ENCODE data around the gene PAOX.

Gene PAOX

DNA sequence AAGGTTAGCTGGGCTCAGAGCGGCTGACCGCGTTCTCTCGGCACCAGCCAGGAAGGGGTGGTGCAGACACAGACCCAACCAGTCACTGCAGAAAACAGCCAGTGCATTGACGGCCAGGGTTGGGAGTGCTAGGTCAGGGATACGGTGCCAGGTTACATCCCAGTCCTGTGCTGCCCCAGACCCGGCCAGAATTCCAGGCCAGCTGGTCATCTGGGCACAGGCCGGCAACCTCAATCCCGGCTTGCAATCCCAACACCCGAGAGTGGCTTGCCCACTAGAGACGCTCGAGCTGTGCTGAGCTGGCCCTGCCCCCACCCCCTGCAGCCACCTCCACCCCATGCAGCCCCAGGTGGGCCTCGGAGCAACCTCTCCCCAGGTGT is 28.1 kb upstream of the PAOX start:
- no peak overlapping the region for H3K27ac ChIP-seq
- TF ChIP-seq ZFX (IDR thresholded peaks at IDR 0.05; ENCODE audit: borderline replicate concordance), result no peak
- TF ChIP-seq, protein P1, sequence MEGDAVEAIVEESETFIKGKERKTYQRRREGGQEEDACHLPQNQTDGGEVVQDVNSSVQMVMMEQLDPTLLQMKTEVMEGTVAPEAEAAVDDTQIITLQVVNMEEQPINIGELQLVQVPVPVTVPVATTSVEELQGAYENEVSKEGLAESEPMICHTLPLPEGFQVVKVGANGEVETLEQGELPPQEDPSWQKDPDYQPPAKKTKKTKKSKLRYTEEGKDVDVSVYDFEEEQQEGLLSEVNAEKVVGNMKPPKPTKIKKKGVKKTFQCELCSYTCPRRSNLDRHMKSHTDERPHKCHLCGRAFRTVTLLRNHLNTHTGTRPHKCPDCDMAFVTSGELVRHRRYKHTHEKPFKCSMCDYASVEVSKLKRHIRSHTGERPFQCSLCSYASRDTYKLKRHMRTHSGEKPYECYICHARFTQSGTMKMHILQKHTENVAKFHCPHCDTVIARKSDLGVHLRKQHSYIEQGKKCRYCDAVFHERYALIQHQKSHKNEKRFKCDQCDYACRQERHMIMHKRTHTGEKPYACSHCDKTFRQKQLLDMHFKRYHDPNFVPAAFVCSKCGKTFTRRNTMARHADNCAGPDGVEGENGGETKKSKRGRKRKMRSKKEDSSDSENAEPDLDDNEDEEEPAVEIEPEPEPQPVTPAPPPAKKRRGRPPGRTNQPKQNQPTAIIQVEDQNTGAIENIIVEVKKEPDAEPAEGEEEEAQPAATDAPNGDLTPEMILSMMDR (IDR thresholded peaks at IDR 0.05), result no peak

DNA sequence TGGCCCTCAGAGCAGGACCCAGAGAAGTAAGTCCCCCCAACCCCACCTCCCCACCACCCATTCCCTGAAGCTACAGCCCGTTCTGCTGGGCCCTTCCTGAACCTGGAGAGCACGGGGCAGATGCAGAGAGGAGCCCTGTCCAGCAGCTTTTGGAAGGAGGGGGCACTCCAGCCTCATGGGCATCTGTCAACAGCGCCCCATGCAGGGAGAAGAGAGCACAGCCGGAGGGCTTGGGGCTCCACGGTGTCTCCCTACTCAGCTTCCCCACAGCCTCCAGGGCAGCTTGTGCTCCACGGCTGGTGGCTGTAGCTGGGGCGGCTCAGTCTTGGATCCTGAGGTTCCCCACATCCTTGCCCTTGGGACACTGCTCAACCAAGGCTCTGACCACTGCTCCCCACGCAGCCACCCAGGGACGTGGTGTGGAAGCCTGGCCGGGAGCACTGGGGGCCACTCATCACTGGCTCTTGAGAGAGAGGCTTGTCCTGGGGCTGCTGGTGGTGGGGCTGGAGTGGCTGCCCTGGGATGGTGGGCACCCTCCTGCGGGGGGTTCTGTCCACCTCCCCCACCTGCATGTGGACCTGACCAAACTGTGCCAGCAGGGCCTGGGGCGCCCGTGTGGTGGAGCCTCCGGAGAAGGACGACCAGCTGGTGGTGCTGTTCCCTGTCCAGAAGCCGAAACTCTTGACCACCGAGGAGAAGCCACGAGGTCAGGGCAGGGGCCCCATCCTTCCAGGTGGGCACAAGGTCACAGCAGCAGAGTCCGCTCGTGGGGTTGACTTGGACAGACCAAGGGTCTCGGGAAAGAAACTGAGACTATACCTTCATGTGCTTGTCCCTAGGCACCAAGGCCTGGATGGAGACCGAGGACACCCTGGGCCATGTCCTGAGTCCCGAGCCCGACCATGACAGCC is 27.4 kb upstream of the PAOX start:
- TF ChIP-seq, protein P1 (IDR thresholded peaks at IDR 0.05), result peak; percentile 10; the same call in 1 of the 2 replicates
- no peak for TF ChIP-seq ZFX (IDR thresholded peaks at IDR 0.05; ENCODE audit: borderline replicate concordance)
- no peak overlapping the region for H3K27ac ChIP-seq

DNA sequence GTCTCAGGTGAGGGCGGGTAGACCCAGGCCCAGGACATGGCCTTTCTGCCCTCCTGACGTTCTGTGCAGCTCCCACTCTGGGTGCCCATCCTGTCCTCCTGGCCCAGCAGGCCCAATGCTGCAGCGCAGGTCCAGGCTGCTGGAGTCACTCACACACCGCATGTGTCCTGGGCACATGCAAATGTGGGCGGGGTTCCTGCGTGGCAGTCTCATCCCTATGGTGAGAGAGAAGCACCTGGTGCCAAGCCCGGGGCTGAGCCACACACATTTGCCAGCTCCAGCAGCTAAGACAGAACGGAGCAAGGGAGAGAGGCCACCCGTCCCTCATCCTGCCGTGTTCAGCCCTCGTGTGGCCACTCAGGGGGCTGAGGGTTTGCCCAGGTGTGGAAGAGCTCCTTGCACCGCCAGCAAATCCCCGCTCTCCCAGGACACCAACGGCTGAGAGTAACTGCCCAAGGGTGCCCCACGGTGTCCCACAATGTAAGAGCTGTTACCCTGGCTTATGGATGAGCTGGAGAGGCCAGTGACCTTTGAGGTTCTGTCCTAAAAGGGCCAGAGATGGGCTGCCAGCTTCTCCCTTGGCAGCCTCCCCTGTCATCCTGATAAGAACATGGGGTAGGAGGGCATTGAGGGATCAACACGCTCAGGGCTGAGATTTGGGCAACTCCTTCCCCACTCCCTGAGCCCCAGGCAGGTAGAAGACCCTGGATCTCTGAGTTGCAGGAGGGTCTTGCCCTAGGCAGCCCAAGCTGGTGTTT is 25.7 kb upstream of the PAOX start:
- TF ChIP-seq ZFX (IDR thresholded peaks at IDR 0.05; ENCODE audit: borderline replicate concordance), result no peak
- TF ChIP-seq, protein P1 (IDR thresholded peaks at IDR 0.05), result no peak
- H3K27ac ChIP-seq, result peak overlapping the region; percentile 18; the same call in 1 of the 2 replicates

DNA sequence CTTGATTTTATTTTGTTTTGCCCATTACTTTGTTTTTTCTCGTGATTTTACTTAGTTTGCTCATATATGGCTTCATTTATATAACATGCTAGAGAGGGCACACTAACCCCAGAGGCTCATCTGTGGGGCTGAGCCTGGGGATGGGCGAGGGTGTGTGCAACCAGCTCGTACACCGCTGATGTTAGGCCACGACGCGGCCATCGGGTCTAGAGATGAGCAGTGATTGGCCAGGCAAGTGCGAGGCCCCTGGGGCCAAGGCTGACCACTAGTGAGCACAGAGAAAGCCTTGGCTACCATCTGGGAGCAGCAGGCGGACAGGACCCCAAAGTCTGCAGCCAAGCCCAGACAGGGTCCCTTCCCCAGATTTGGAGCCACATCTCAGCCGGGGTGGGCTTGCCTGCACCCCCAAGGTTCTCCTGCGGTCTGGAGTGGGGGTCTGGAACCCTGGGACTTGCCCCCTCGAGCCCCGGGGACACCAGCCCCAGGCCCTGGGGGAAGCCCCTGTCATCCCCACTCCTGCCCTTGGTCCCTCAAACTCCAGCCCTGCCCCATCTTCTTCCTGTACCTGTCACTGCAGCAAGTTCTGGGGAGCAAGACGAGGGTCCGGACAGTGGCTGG is 25.0 kb upstream of the PAOX start:
- TF ChIP-seq ZFX (IDR thresholded peaks at IDR 0.05; ENCODE audit: borderline replicate concordance), result no peak
- TF ChIP-seq, protein P1 (IDR thresholded peaks at IDR 0.05), result no peak
- H3K27ac ChIP-seq, result no peak overlapping the region

DNA sequence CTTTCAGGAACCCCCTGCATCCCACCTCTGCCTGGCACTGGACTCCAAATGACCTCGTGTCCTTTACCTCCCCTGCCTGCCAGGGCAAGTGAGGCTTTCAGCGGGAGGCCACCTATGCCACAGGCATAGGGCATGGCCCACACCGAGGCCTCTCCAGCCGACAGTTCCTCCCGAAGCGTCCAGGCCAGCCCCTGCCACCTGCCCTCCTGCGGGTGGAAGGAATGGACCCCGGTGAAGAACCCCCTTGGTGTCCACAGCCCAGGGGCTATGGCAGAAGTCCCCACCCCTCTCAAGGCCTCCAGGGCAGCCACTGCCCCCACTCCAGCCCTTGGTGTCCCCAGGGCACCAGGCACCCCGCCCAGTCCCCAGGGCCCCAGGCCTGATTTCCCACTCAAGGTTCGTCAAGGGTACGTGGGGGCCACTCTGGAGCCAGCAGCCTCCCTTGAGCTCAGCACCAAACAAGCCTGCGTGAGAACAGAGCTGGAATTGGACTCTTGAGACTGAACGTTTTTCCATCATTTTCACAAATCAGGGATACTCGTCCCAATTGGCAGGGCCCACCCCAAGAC is 24.3 kb upstream of the PAOX start:
- no peak overlapping the region for H3K27ac ChIP-seq
- TF ChIP-seq ZFX (IDR thresholded peaks at IDR 0.05; ENCODE audit: borderline replicate concordance), result no peak
- TF ChIP-seq, protein P1 (IDR thresholded peaks at IDR 0.05), result no peak

DNA sequence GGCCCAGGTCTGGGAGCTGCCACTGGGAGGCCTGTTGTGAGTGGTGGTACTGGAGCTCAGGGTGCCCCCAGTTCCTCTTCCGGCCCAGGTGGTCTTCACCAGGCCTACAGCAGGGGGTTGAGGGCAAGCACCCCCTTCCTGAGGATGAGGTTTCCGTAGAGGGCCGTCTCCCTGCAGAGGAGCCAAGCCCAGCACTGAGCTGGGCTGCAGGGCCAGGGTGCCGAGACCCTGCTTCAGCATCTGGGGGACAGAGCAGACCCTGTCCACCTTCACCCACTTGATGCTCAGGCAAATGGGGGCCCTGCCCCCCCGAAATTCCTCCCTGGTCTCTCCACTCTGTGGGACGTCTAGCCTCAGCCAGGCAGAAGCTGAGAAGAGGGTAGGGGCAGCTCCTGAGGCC is 23.8 kb upstream of the PAOX start:
- no peak overlapping the region for H3K27ac ChIP-seq
- TF ChIP-seq, protein P1 (IDR thresholded peaks at IDR 0.05), result no peak
- TF ChIP-seq ZFX (IDR thresholded peaks at IDR 0.05; ENCODE audit: borderline replicate concordance), result no peak

Data from 22Rv1 (cell line).